Neural progenitor cell (in vitro differentiated cells): ENCODE measurements around the gene CHMP1A. TPM values are rescaled to one million over a fixed set of nuclear protein-coding genes. Genes with fewer than 3 reads are reported as not detected.

Experiments
- DNase-seq: peaks from one replicate; pipeline ENCODE4 v3.0.0-alpha.2; 2016; ENCODE audit warnings: low spot score
- H2AFZ ChIP-seq: fragments of 200-600 bp; sonication (generic); replicated peaks from 2 replicates; pipeline ENCODE4 v1.6.1; 2016; ENCODE audit warnings: antibody characterized with exemption
- H3F3A ChIP-seq: fragments of 200-600 bp; sonication (generic); 2 replicates; pipeline ENCODE4 v1.6.1; 2016; ENCODE audit warnings: antibody characterized with exemption, low read depth
- H3K27ac ChIP-seq: fragments of 200-600 bp; sonication (generic); 2 replicates; pipeline ENCODE4 v1.5.1; 2016; ENCODE audit warnings: mild to moderate bottlenecking
- H3K27me3 ChIP-seq: fragments of 200-600 bp; sonication (generic); 2 replicates; pipeline ENCODE4 v1.6.1; 2016; ENCODE audit warnings: mild to moderate bottlenecking, moderate library complexity
- H3K36me3 ChIP-seq: fragments of 200-600 bp; sonication (generic); 2 replicates; pipeline ENCODE4 v1.5.1; 2016
- H3K4me1 ChIP-seq: fragments of 200-600 bp; sonication (generic); 2 replicates; pipeline ENCODE4 v1.6.1; 2016; ENCODE audit warnings: mixed run types
- H3K4me2 ChIP-seq: fragments of 200-600 bp; sonication (generic); 2 replicates; pipeline ENCODE4 v1.6.1; 2016
- H3K4me3 ChIP-seq: fragments of 200-600 bp; sonication (generic); 2 replicates; pipeline ENCODE4 v1.5.1; 2016
- H3K79me2 ChIP-seq: fragments of 200-600 bp; sonication (generic); 2 replicates; pipeline ENCODE4 v1.6.1; 2016; ENCODE audit warnings: low read depth
- H3K9ac ChIP-seq: fragments of 200-600 bp; sonication (generic); 2 replicates; pipeline ENCODE4 v1.6.1; 2016
- H3K9me3 ChIP-seq: fragments of 200-600 bp; sonication (generic); 2 replicates; pipeline ENCODE4 v1.5.1; 2016; ENCODE audit warnings: low read depth
- H4K20me1 ChIP-seq: fragments of 200-600 bp; sonication (generic); 2 replicates; pipeline ENCODE4 v1.6.1; 2016; ENCODE audit warnings: low read depth
- H3K27ac Mint-ChIP-seq: 3 replicates; pipeline ENCODE4 v1.8.0; 2021; ENCODE audit warnings: mixed read lengths
- H3K27me3 Mint-ChIP-seq: 2 replicates; pipeline ENCODE4 v1.8.0; 2022; ENCODE audit warnings: low read depth, mild to moderate bottlenecking, inconsistent platforms, moderate library complexity, mixed read lengths; ENCODE audit not compliant: insufficient read depth
- H3K36me3 Mint-ChIP-seq: 3 replicates; pipeline ENCODE4 v1.8.0; 2021; ENCODE audit warnings: mixed read lengths
- H3K4me1 Mint-ChIP-seq: 3 replicates; pipeline ENCODE4 v1.8.0; 2021; ENCODE audit warnings: mixed read lengths
- H3K4me3 Mint-ChIP-seq: 3 replicates; pipeline ENCODE4 v1.8.0; 2021; ENCODE audit warnings: mild to moderate bottlenecking, moderate library complexity, mixed read lengths
- H3K9me3 Mint-ChIP-seq: 3 replicates; pipeline ENCODE4 v1.8.0; 2020; ENCODE audit warnings: mixed read lengths
- CTCF ChIP-seq: fragments of 200-600 bp; sonication (generic); IDR thresholded peaks from 2 replicates; pipeline ENCODE4 v1.5.1; 2017; ENCODE audit warnings: antibody characterized with exemption, mild to moderate bottlenecking
- EZH2 ChIP-seq: fragments of 200-600 bp; sonication (generic); IDR thresholded peaks from 2 replicates; pipeline ENCODE4 v1.6.1; 2017; ENCODE audit warnings: antibody characterized with exemption, mild to moderate bottlenecking, moderate library complexity
- EZH2phosphoT487 ChIP-seq: fragments of 200-600 bp; sonication (generic); IDR thresholded peaks from 2 replicates; pipeline ENCODE4 v1.6.1; 2017; ENCODE audit warnings: antibody characterized with exemption
- total RNA-seq: library from RNA; depleted of rRNA; stranded (reverse); fragments of >200 nt; gene quantifications from 2 replicates; pipeline ENCODE4 v1.2.3, GENCODE V29; 2015; ENCODE audit warnings: low replicate concordance

CHMP1A gene
- total RNA-seq, 1 donor from 2014 or later: 34.6 TPM

GRCh38 chr16:89689142-89689541 lies 31.6 kb upstream of the CHMP1A start:
- no peak overlapping the region for H2AFZ ChIP-seq
- H3K9me3 Mint-ChIP-seq: peaks cover 9% of the 10 kb centered on the region
- TF ChIP-seq EZH2 (no peak), EZH2phosphoT487 (no peak), CTCF (no peak)
- no peak for DNase-seq
- peaks cover 28% of the 10 kb centered on the region for H3K36me3 Mint-ChIP-seq
- H3F3A ChIP-seq: peaks cover 7% of the 10 kb centered on the region
- peaks cover 5% of the 10 kb centered on the region for H3K4me1 ChIP-seq
- H3K27me3 ChIP-seq: no peaks in the 10 kb centered on the region
- H3K9me3 ChIP-seq: no peaks in the 10 kb centered on the region
- H3K4me2 ChIP-seq: no peak overlapping the region
- no peaks in the 10 kb centered on the region for H3K36me3 ChIP-seq
- peaks cover 31% of the 10 kb centered on the region for H3K79me2 ChIP-seq
- H3K4me3 ChIP-seq: no peak overlapping the region
- no peak overlapping the region for H3K4me3 Mint-ChIP-seq
- no peak overlapping the region for H3K27ac Mint-ChIP-seq
- no peak overlapping the region for H3K9ac ChIP-seq
- no peak overlapping the region for H3K27ac ChIP-seq
- H3K4me1 Mint-ChIP-seq: peaks cover 14% of the 10 kb centered on the region
- peaks cover 17% of the 10 kb centered on the region for H3K27me3 Mint-ChIP-seq
- H4K20me1 ChIP-seq: no peaks in the 10 kb centered on the region

GRCh38 chr16:89688395-89688794 lies 30.9 kb upstream of the CHMP1A start:
- Histone ChIP-seq H2AFZ (no peak overlapping the region), H3K4me2 (no peak overlapping the region), H3K9ac (no peak overlapping the region), H3K4me3 (no peak overlapping the region), H3K9me3 (no peaks in the 10 kb centered on the region), H3K4me1 (peaks cover 5% of the 10 kb centered on the region), H3F3A (peaks cover 7% of the 10 kb centered on the region), H3K27ac (no peak overlapping the region), H3K36me3 (no peaks in the 10 kb centered on the region), H3K79me2 (peaks cover 31% of the 10 kb centered on the region), H3K27me3 (no peaks in the 10 kb centered on the region), H4K20me1 (no peaks in the 10 kb centered on the region)
- peak overlapping the region; percentile 92 for H3K4me3 Mint-ChIP-seq
- H3K27me3 Mint-ChIP-seq: peaks cover 17% of the 10 kb centered on the region
- H3K4me1 Mint-ChIP-seq: peaks cover 14% of the 10 kb centered on the region
- H3K9me3 Mint-ChIP-seq: peaks cover 12% of the 10 kb centered on the region
- TF ChIP-seq EZH2phosphoT487: no peak
- no peak for TF ChIP-seq EZH2
- no peak for TF ChIP-seq CTCF
- peaks cover 33% of the 10 kb centered on the region for H3K36me3 Mint-ChIP-seq
- H3K27ac Mint-ChIP-seq: no peak overlapping the region
- DNase-seq: no peak

GRCh38 chr16:89687092-89687940 lies 29.8 kb upstream of the CHMP1A start:
- peak; percentile 48 for DNase-seq

More at GRCh38 chr16:89687092-89687940, 29.8 kb upstream of the CHMP1A start:
- Histone ChIP-seq H3K4me2 (peak overlapping the region; percentile 77), H3K9me3 (no peaks in the 10 kb centered on the region), H3K4me3 (peak overlapping the region; percentile 65), H3K79me2 (peaks cover 31% of the 10 kb centered on the region), H2AFZ (peak overlapping the region; percentile 94), H3K4me1 (peaks cover 5% of the 10 kb centered on the region), H3K36me3 (peaks cover 1% of the 10 kb centered on the region), H3K27me3 (no peaks in the 10 kb centered on the region), H3F3A (peaks cover 7% of the 10 kb centered on the region), H3K9ac (peak overlapping the region; percentile 33), H4K20me1 (no peaks in the 10 kb centered on the region), H3K27ac (no peak overlapping the region)
- no peak for TF ChIP-seq EZH2phosphoT487
- TF ChIP-seq CTCF: no peak
- TF ChIP-seq EZH2: no peak
- Mint-ChIP-seq H3K4me3 (peak overlapping the region; percentile 92), H3K36me3 (peaks cover 39% of the 10 kb centered on the region), H3K27ac (peak overlapping the region; percentile 88), H3K9me3 (peaks cover 14% of the 10 kb centered on the region), H3K4me1 (peaks cover 14% of the 10 kb centered on the region), H3K27me3 (peaks cover 16% of the 10 kb centered on the region)
